Stimulated activated CD8-positive, alpha-beta memory T cell treated with anti-CD3 and anti-CD28 coated beads, Interleukin-4, amount 100 ng/mL, for 1 hour (primary cell): ENCODE data around the gene DIAPH1.

Experiments used
- DNase-seq, 2 donors: peaks; one replicate each; pipeline ENCODE4 v3.0.0-alpha.2; 2020; ENCODE audit warnings: low read depth in 2 of 2, low spot score in 1 of 2

DIAPH1 gene

DNA sequence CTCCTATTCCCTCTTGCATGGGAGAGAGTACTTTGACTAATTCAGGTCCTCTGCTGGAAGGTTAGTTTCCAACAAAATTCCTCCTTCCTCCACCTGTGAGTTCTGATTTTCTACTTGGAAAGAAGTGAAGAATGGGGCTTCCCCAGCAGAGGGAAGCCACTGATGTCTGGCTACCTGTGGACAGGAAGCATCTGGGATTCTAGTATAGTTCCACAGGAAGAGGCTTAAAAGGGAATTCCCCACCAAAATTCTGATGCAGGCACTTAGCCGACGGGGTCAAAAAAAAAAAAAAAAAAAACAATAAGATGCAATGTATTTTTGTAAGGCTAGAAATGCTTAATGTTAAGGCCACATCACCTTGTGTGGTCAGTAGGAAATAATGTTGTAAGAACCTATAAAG, 96.5 kb downstream of the DIAPH1 start:
- DNase-seq: no peak

- DNase-seq: no peak
Measured at GRCh38 chr5:141521244-141521781, 97.5 kb downstream of the DIAPH1 start.

- no peak for DNase-seq
Measured at GRCh38 chr5:141519605-141520565, 98.9 kb downstream of the DIAPH1 start.

GRCh38 chr5:141518618-141519015, 100.2 kb downstream of the DIAPH1 start:
- no peak for DNase-seq

DNA sequence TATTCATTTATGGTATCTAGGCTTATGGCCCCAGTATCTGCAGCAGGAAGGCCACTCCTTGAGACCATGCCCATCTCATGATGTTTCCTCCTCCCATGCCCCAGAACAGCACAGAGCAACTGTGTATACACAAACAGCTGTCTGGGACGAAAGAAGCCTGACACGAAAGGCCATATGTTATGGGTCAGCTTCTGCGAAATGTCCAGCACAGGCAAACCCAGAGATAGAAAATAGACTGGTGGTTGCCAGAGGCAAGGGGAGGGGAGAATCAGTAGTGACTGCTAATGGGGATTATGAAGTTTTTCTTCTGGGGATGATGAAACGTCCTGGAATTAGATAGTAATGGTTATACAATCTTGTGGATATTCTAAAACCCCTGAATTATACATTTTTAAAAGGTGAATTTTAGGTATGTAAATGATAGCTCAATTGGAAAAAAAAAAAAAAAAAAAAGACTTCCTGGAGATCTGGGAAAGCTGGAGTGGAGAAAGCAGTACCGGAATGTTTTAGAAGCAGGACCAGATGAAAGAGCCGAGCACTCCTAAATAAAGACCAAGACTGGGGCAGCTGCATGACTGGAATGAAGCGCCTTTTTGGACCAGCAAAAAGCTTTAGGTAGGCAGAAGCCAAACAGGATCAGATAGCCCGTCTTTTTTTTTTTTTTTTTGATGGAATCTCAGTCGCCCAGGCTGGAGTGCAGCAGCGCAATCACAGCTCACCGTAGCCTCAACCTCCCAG, 100.8 kb downstream of the DIAPH1 start:
- no peak for DNase-seq

GRCh38 chr5:141517312-141517711, 101.5 kb downstream of the DIAPH1 start:
- DNase-seq: no peak

DNA sequence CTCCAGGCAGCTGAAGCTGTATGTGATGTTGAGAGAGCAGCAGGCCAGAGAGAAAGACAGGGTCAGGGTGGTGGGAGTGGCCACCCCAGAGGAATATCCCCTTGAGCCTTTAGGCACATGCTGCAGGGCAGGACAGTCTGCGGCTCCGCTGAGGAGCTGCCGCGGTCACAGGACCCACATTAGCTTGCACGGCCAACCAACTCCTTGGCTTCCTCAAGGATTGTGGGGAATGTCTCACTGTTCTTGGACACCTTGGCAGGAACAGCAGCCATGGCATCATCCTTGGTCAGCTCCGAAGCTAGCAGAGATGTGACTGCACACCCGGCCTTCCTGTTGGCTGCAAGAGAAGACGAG, 102.2 kb downstream of the DIAPH1 start:
- no peak for DNase-seq

- no peak for DNase-seq
Measured at GRCh38 chr5:141515946-141516671, 102.7 kb downstream of the DIAPH1 start.

GRCh38 chr5:141515141-141515540, 103.7 kb downstream of the DIAPH1 start:
- no peak for DNase-seq

- no peak for DNase-seq
Measured at GRCh38 chr5:141514330-141515133, 104.3 kb downstream of the DIAPH1 start.

DNA sequence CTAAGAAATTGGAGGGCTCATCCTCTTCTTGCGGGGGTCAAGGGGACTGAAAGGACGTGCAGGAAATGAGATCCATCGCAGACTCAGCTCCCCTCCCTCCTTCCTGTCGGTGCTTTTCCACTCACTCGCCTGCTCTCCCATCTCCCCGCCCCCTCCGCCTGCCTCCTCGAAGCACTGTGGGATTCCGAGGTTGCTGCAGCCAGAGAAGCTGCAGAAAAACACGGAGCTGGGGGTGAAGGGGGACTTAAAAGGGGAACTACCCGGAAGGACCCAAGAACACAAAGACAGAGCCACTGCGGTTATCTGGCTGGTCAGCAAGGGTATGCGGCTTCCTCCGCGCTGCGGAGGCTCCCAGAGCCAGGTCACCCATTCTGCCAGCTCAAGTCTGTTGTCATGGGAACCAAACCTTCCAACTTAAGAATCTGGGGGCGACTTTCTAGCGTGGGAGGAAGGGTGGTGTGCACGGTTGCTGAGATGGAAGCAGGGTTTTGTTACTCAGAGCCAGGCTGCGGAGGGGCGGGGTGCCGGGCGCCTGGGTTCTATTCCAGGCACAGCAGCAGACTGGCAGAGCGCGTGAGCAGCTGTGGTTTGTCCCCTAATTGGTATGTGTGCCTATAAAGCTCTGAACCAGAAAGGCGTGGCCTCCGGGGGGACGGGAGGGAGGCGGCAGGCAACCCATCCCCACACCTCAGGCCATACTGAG, 105.0 kb downstream of the DIAPH1 start:
- peak in 1 of 2 donors; percentile 18 for DNase-seq

GRCh38 chr5:141512911-141513626, 105.7 kb downstream of the DIAPH1 start:
- DNase-seq: no peak

- DNase-seq: peak; percentile 66 to 75
Measured at GRCh38 chr5:141512390-141512910, 106.3 kb downstream of the DIAPH1 start.

- DNase-seq: no peak
Measured at GRCh38 chr5:141511771-141512325, 107.0 kb downstream of the DIAPH1 start.

DNA sequence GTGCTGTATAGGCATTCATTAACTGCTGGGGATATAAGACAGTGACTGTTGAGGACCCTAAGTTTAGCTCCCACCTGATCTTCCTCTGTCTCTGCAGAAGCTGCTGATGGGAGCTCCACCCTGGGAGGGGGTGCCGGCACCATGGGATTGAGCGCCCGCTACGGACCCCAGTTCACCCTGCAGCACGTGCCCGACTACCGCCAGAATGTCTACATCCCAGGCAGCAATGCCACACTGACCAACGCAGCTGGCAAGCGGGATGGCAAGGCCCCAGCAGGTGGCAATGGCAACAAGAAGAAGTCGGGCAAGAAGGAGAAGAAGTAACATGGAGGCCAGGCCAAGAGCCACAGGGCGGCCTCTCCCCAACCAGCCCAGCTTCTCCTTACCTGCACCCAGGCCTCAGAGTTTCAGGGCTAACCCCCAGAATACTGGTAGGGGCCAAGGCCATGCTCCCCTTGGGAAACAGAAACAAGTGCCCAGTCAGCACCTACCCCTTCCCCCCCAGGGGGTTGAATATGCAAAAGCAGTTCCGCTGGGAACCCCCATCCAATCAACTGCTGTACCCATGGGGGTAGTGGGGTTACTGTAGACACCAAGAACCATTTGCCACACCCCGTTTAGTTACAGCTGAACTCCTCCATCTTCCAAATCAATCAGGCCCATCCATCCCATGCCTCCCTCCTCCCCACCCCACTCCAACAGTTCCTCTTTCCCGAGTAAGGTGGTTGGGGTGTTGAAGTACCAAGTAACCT, 107.8 kb downstream of the DIAPH1 start:
- DNase-seq: no peak

DNA sequence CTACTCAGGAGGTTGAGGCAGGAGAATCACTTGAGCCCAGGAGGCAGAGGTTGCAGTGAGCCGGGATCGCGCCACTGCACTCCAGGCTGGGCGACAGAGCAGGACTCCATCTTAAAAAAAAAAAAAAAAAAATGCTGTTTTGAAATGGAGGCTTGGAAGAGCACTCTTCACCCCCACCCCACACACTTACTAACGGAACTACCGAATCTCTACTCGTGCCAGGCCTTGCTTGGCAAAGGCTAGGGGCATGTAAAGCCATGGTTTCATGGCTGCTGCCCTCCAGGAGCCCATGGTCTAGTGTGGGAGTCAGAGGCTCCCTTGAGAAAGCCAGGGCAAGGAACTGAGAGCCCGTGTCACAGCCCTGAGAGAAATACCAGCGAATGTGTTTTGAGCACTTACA, 108.6 kb downstream of the DIAPH1 start:
- no peak for DNase-seq

DNA sequence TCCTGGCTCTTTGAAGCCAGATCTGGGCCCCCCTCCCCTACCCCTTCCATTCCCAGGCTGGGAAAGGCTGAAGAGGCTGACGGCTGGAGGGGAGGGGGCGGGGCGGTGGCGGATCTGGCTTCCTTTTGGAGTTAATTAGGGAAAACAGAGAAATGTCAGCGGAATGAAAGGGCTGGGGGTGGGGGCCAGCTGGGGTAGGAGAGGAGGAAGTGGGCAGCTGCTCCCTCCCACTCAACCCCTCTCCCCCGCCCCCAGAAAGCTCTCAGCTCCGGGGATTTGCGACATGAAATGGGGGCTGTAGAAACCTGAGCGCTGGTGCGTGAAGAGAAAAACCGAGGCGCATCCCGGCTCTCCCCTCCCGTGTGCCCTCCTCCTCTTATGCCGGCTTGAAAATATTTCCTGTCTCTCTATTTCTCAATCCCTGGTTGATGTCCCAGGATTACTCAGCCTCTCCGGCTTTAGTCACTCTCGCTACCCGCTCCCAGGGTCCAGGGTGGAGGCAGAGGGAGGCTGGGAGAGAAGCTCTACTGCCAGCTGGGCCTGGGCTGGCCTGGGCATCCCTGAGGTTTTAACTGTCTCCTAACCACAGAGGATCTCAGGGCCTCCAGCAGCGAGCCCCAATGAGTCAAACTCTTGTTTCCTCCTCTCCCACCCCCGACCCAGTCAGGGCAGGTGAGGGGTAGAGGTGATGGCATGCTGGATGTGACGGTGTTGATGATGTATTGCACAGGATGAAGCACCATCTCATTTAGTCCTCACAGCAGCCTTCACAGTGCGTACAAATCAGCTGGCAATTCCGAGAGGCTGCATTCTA, 109.8 kb downstream of the DIAPH1 start:
- DNase-seq: no peak
